MM.1S (cell line): ENCODE results near the gene SHISA6.

Experiments used
- EZH2 ChIP-seq: fragments of 300-600 bp; sonication (generic); optimal IDR thresholded peaks from 2 replicates; pipeline ENCODE3; 2017; ENCODE audit warnings: low read depth, mild to moderate bottlenecking, antibody characterized with exemption, low read length, mixed read lengths
- EZH2phosphoT487 ChIP-seq: fragments of 300-600 bp; sonication (generic); IDR thresholded peaks from 2 replicates; pipeline ENCODE4 v1.6.1; 2018; ENCODE audit warnings: antibody characterized with exemption, low read length
- TF ChIP-seq, protein P1 (sequence below): fragments of 300-600 bp; sonication (generic); IDR thresholded peaks from 2 replicates; pipeline ENCODE4 v1.5.1; 2016; ENCODE audit warnings: antibody characterized with exemption, low read length, mixed read lengths

GRCh38 chr17:11547853-11548252 is 306.8 kb downstream of the SHISA6 start:
- TF ChIP-seq, protein P1, sequence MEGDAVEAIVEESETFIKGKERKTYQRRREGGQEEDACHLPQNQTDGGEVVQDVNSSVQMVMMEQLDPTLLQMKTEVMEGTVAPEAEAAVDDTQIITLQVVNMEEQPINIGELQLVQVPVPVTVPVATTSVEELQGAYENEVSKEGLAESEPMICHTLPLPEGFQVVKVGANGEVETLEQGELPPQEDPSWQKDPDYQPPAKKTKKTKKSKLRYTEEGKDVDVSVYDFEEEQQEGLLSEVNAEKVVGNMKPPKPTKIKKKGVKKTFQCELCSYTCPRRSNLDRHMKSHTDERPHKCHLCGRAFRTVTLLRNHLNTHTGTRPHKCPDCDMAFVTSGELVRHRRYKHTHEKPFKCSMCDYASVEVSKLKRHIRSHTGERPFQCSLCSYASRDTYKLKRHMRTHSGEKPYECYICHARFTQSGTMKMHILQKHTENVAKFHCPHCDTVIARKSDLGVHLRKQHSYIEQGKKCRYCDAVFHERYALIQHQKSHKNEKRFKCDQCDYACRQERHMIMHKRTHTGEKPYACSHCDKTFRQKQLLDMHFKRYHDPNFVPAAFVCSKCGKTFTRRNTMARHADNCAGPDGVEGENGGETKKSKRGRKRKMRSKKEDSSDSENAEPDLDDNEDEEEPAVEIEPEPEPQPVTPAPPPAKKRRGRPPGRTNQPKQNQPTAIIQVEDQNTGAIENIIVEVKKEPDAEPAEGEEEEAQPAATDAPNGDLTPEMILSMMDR, result no peak
- TF ChIP-seq EZH2 (no peak), EZH2phosphoT487 (no peak)
